ENCODE data around the gene FAM240A. TPM values are rescaled to one million over a fixed set of nuclear protein-coding genes. Genes with fewer than 3 reads are reported as not detected.

The FAM240A gene
- total and polyA plus RNA-seq, 10 of the 15 experiments (the other 5 are each of a cell fraction or from before 2014, with no cell fraction given) = not detected

DNA sequence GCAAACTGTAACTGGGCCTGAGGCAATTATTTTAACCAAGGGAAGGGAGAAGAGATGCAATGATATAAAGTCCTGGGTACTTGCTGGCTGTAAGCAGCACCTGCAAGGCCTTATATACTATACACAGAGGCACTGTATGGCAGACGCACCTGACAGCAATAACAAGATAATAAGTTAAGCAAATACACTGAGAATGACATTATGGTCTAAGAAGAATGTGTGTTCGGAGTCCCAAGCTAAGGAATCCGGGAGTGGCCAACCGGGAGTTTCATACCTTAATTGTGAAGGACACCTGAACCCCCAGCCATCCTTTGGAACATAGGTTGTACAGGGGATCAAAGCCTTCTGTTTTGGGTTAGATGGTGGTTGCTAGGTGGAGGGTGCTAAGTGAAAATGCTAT, 13.7 kb downstream of the FAM240A start:
- H3K9ac ChIP-seq (ENCODE audit: control insufficient read depth, insufficient read depth, low read length) = no peak overlapping the region
- H3K36me3 ChIP-seq (ENCODE audit: control insufficient read depth in 2 of 2, insufficient read depth in 2 of 2, low read length in 1 of 2) = no peaks in the 10 kb centered on the region
- DNase-seq (ENCODE audit: low read depth, low spot score) (no peak), FAIRE-seq (no peak), ATAC-seq (no peak)
- no peaks in the 10 kb centered on the region for H4K20me1 ChIP-seq (ENCODE audit: control insufficient read depth, insufficient read depth)
- WGBS (ENCODE audit: insufficient coverage, insufficient replicate concordance, low lambda C conversion rate, missing lambda C conversion rate) = 49% methylated on average over 4 of the region's 4 CpGs
- H3K79me2 ChIP-seq (ENCODE audit: control insufficient read depth, insufficient read depth, low read length) = no peaks in the 10 kb centered on the region
- peaks cover 3% of the 10 kb centered on the region; the same call in 1 of the 2 replicates for H3K4me1 ChIP-seq (ENCODE audit: control insufficient read depth, insufficient read depth, low read length)
- ChIA-PET RAD21 (ENCODE audit: unreplicated experiment) (interaction anchor here (5.7 kb wide), 1 partner anchor 137 kb away, joined by 66 read pairs; no protein-coding TSS in a partner anchor), POLR2A (no interaction called here), CTCF (interaction anchor here (1.3 to 10.4 kb wide), 2 partner anchors 67 to 138 kb away, joined by 3 to 207 read pairs; no protein-coding TSS in a partner anchor), SMC1A (ENCODE audit: uncharacterized antibody, unreplicated experiment) (interaction anchor here (1.5 kb wide), 1 partner anchor 137 kb away, joined by 9 read pairs; no protein-coding TSS in a partner anchor)
- H3K4me2 ChIP-seq (ENCODE audit: control insufficient read depth, insufficient read depth) = no peak overlapping the region
- H3K9me3 ChIP-seq (replicated peaks; ENCODE audit: control insufficient read depth, insufficient read depth, low read length) = no peaks in the 10 kb centered on the region
- no peak overlapping the region for H2AFZ ChIP-seq (ENCODE audit: control insufficient read depth, low read depth, low read length)
- BruUV-seq (replicated peaks) = no TSS peak
- TF ChIP-seq BCL11A (IDR thresholded peaks at IDR 0.05; ENCODE audit: low read depth, low read length) = no peak
- TF ChIP-seq, protein P1, sequence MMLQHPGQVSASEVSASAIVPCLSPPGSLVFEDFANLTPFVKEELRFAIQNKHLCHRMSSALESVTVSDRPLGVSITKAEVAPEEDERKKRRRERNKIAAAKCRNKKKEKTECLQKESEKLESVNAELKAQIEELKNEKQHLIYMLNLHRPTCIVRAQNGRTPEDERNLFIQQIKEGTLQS (IDR thresholded peaks at IDR 0.05; ENCODE audit: borderline replicate concordance, extremely low read depth, low read depth, low read length) = no peak
- no peak for TF ChIP-seq SRF (IDR thresholded peaks at IDR 0.05; ENCODE audit: low read depth in 2 of 2, low read length in 2 of 2)
- TF ChIP-seq ZNF24 (IDR thresholded peaks at IDR 0.05) = no peak
- no peak for TF ChIP-seq NFXL1 (IDR thresholded peaks at IDR 0.05; ENCODE audit: borderline replicate concordance)
- no peak for TF ChIP-seq CHD1 (IDR thresholded peaks at IDR 0.05; ENCODE audit: low read depth, low read length)
- intact Hi-C loops (cut with micrococcal nuclease; ENCODE audit: unreplicated experiment) = no loop called here
- in situ Hi-C loops (cut with MboI) = loop anchor here (5.0 kb wide), 1 partner anchor 139 kb away; no protein-coding TSS in a partner anchor
- no peak overlapping the region for H3K27ac ChIP-seq (ENCODE audit: control insufficient read depth, insufficient read depth)
- no peaks in the 10 kb centered on the region; a peak in 1 of 4 replicates for H3K27me3 ChIP-seq (replicated peaks in 1 of 2; ENCODE audit: control insufficient read depth in 2 of 2, insufficient read depth in 2 of 2, low read length in 1 of 2)
- H3K4me3 ChIP-seq = no peak overlapping the region

DNA sequence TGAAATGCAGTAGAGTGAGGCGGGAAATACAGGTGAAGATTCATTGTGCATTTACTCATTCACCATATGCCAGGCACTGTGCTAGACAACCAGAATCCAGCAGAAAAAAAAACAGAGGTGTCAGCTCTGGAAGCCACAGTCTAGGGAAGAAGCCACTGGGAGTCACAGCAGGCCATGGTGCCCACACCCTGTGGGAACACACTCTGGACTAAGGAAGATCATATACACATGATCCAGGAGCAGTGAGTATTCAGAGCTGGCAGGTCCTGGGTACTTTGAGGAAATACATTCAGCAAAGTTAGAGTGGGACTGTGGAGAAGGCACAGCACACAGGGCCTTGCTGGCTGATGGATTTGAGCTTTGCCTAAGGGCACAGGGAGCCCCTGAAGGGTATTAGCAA, 14.8 kb downstream of the FAM240A start:
- H3K4me1 ChIP-seq (ENCODE audit: control insufficient read depth, insufficient read depth, low read length) = peaks cover 3% of the 10 kb centered on the region; the same call in 1 of the 2 replicates
- DNase-seq (ENCODE audit: low read depth, low spot score) (no peak), ATAC-seq (no peak), FAIRE-seq (no peak)
- H3K79me2 ChIP-seq (ENCODE audit: control insufficient read depth, insufficient read depth, low read length) = no peaks in the 10 kb centered on the region
- H3K36me3 ChIP-seq (ENCODE audit: control insufficient read depth in 2 of 2, insufficient read depth in 2 of 2, low read length in 1 of 2) = no peaks in the 10 kb centered on the region
- ChIA-PET CTCF (interaction anchor here (0.8 to 10.4 kb wide), 3 partner anchors 65 to 139 kb away, joined by 3 to 207 read pairs (median 4); no protein-coding TSS in a partner anchor), RAD21 (ENCODE audit: unreplicated experiment) (interaction anchor here (5.7 kb wide), 1 partner anchor 138 kb away, joined by 66 read pairs; no protein-coding TSS in a partner anchor), SMC1A (ENCODE audit: uncharacterized antibody, unreplicated experiment) (no interaction called here), POLR2A (no interaction called here)
- WGBS (ENCODE audit: insufficient coverage, insufficient replicate concordance, low lambda C conversion rate, missing lambda C conversion rate) = 0% methylated on average over 1 of the region's 1 CpG
- H2AFZ ChIP-seq (ENCODE audit: control insufficient read depth, low read depth, low read length) = no peak overlapping the region
- no peaks in the 10 kb centered on the region for H4K20me1 ChIP-seq (ENCODE audit: control insufficient read depth, insufficient read depth)
- H3K4me3 ChIP-seq = no peak overlapping the region
- no peak overlapping the region for H3K9ac ChIP-seq (ENCODE audit: control insufficient read depth, insufficient read depth, low read length)
- TF ChIP-seq ZBED1 (IDR thresholded peaks at IDR 0.05; ENCODE audit: borderline replicate concordance) (no peak), SREBF1 (IDR thresholded peaks at IDR 0.05; ENCODE audit: low read length) (no peak), STAT3 (IDR thresholded peaks at IDR 0.05; ENCODE audit: low read depth, low read length) (no peak), SUPT20H (IDR thresholded peaks at IDR 0.05; ENCODE audit: borderline replicate concordance, control insufficient read depth, low read depth, low read length) (no peak)
- H3K27me3 ChIP-seq (replicated peaks in 1 of 2; ENCODE audit: control insufficient read depth in 2 of 2, insufficient read depth in 2 of 2, low read length in 1 of 2) = no peaks in the 10 kb centered on the region; a peak in 1 of 4 replicates
- no peak overlapping the region for H3K27ac ChIP-seq (ENCODE audit: control insufficient read depth, insufficient read depth)
- H3K4me2 ChIP-seq (ENCODE audit: control insufficient read depth, insufficient read depth) = no peak overlapping the region
- intact Hi-C loops (cut with micrococcal nuclease; ENCODE audit: unreplicated experiment) = no loop called here
- H3K9me3 ChIP-seq (replicated peaks; ENCODE audit: control insufficient read depth, insufficient read depth, low read length) = no peaks in the 10 kb centered on the region
- BruUV-seq (replicated peaks) = no TSS peak
- in situ Hi-C loops (cut with MboI) = loop anchor here (5.0 kb wide), 1 partner anchor 140 kb away; no protein-coding TSS in a partner anchor

Data from GM12878 (cell line).